Measurements from ENCODE around the gene HGS.

HGS gene

GRCh38 chr17:81703747-81704654 is 20.2 kb downstream of the HGS start:
- no peak for DNase-seq

- no peak for DNase-seq
Measured at GRCh38 chr17:81705518-81706231, 21.9 kb downstream of the HGS start.

GRCh38 chr17:81706232-81706611 is 22.4 kb downstream of the HGS start:
- no peak for DNase-seq

- DNase-seq, result no peak
Measured at GRCh38 chr17:81706757-81707624, 23.2 kb downstream of the HGS start.

GRCh38 chr17:81707725-81708646 is 24.2 kb downstream of the HGS start:
- DNase-seq, result no peak

GRCh38 chr17:81708739-81709185 is 25.0 kb downstream of the HGS start:
- DNase-seq, result no peak

GRCh38 chr17:81710514-81711308 is 26.9 kb downstream of the HGS start:
- peak in 1 of 14 donors; percentile 65 for DNase-seq

GRCh38 chr17:81711814-81712467 is 28.1 kb downstream of the HGS start, which contains the start of gene SLC25A10:
SLC25A10 (plus strand) TSS chr17:81712284; CDS start chr17:81712427, 143 bp downstream.
- peak in 12 of 14 donors; percentile 40 to 84 (median 66) for DNase-seq

GRCh38 chr17:81712468-81713003 is 28.7 kb downstream of the HGS start:
- peak in 1 of 14 donors; percentile 29 for DNase-seq

- DNase-seq, result peak in 1 of 14 donors; percentile 23
Measured at GRCh38 chr17:81713004-81713555, 29.3 kb downstream of the HGS start.

- DNase-seq, result no peak
Measured at GRCh38 chr17:81713556-81714411, 30.0 kb downstream of the HGS start.

GRCh38 chr17:81714412-81715106 is 30.7 kb downstream of the HGS start:
- DNase-seq, result no peak

- DNase-seq, result no peak
Measured at GRCh38 chr17:81715107-81715871, 31.5 kb downstream of the HGS start.

GRCh38 chr17:81715872-81716673 is 32.3 kb downstream of the HGS start:
- no peak for DNase-seq

GRCh38 chr17:81716674-81716996 is 32.8 kb downstream of the HGS start:
- no peak for DNase-seq

All from C1 segment of cervical spinal cord (tissue), 14 donors.